Keratinocyte (primary cell): ENCODE results near the gene SH3RF1.

ENCODE experiments used
- CTCF ChIP-seq, 3 experiments: IDR thresholded peaks in 1 of 3; conservative IDR thresholded peaks in 1 of 3; optimal IDR thresholded peaks in 1 of 3; 2 replicates in 2 of 3; 3 replicates in 1 of 3; pipeline versions ENCODE3 to v1.5.1; 2011; ENCODE audit warnings: low read length in 3 of 3, mild to moderate bottlenecking in 3 of 3, moderate library complexity in 2 of 3, control low read depth in 1 of 3, inconsistent platforms in 1 of 3; ENCODE audit not compliant: insufficient read depth in 2 of 3; ENCODE audit errors: extremely low read depth in 1 of 3
- EZH2 ChIP-seq: IDR thresholded peaks from one replicate; pipeline ENCODE4 v1.6.1; 2012; ENCODE audit warnings: inconsistent platforms, mild to moderate bottlenecking, low read length, moderate library complexity

GRCh38 chr4:169131556-169132208 lies 139.1 kb downstream of the SH3RF1 start:
- TF ChIP-seq CTCF (optimal IDR thresholded peaks at IDR 0.05 in 1 of 3, IDR thresholded peaks at IDR 0.05 in 1 of 3, conservative IDR thresholded peaks at IDR 0.05 in 1 of 3; ENCODE audit: extremely low read depth in 1 of 3, insufficient read depth in 2 of 3, low read length in 3 of 3): no peak
- no peak for TF ChIP-seq EZH2
